ENCODE measurements around the gene ACOXL. TPM values are rescaled to one million over a fixed set of nuclear protein-coding genes. Genes with fewer than 3 reads are reported as not detected.

ACOXL gene
- total and polyA plus RNA-seq, 9 of the 15 experiments (the other 6 are each of a cell fraction or from before 2014, with no cell fraction given), result 0.31 to 0.56 TPM; not detected in 7

GRCh38 chr2:110874453-110875383, 142.3 kb downstream of the ACOXL start (continued):
- TF ChIP-seq L3MBTL2 (IDR thresholded peaks at IDR 0.05) (peak; percentile 58; the same call in 1 of the 2 replicates), HDAC1 (IDR thresholded peaks at IDR 0.05) (no peak), HOXB6 (CRISPR knock-in tag; IDR thresholded peaks at IDR 0.05; ENCODE audit: borderline replicate concordance) (no peak), MNT (conservative IDR thresholded peaks at IDR 0.05) (0 out of 4 replicates have a peak, but pooled peaks of 1 of the 2 experiments have one; percentile 32)
- TF ChIP-seq, protein P1, sequence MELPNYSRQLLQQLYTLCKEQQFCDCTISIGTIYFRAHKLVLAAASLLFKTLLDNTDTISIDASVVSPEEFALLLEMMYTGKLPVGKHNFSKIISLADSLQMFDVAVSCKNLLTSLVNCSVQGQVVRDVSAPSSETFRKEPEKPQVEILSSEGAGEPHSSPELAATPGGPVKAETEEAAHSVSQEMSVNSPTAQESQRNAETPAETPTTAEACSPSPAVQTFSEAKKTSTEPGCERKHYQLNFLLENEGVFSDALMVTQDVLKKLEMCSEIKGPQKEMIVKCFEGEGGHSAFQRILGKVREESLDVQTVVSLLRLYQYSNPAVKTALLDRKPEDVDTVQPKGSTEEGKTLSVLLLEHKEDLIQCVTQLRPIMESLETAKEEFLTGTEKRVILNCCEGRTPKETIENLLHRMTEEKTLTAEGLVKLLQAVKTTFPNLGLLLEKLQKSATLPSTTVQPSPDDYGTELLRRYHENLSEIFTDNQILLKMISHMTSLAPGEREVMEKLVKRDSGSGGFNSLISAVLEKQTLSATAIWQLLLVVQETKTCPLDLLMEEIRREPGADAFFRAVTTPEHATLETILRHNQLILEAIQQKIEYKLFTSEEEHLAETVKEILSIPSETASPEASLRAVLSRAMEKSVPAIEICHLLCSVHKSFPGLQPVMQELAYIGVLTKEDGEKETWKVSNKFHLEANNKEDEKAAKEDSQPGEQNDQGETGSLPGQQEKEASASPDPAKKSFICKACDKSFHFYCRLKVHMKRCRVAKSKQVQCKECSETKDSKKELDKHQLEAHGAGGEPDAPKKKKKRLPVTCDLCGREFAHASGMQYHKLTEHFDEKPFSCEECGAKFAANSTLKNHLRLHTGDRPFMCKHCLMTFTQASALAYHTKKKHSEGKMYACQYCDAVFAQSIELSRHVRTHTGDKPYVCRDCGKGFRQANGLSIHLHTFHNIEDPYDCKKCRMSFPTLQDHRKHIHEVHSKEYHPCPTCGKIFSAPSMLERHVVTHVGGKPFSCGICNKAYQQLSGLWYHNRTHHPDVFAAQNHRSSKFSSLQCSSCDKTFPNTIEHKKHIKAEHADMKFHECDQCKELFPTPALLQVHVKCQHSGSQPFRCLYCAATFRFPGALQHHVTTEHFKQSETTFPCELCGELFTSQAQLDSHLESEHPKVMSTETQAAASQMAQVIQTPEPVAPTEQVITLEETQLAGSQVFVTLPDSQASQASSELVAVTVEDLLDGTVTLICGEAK (IDR thresholded peaks at IDR 0.05), result no peak
- TF ChIP-seq, protein P1 (CRISPR knock-in tag; IDR thresholded peaks at IDR 0.05), result no peak

Data from K562 (cell line).